ENCODE results near the gene RFX6.

Gene RFX6

GRCh38 chr6:116876107-116876506, 935 bp upstream of the RFX6 start:
- no peaks in the 10 kb centered on the region for H3K36me3 ChIP-seq (ENCODE audit: insufficient read depth)
- no peaks in the 10 kb centered on the region for H3K27me3 ChIP-seq (ENCODE audit: insufficient read depth, low read depth)
- no peak overlapping the region for H3K4me2 ChIP-seq
- no peaks in the 10 kb centered on the region for H4K20me1 ChIP-seq (ENCODE audit: insufficient read depth)
- no peaks in the 10 kb centered on the region for H3K4me1 ChIP-seq (ENCODE audit: low read depth, poor library complexity, severe bottlenecking)
- no peak overlapping the region for H3K27ac ChIP-seq
- H3K9ac ChIP-seq = no peak overlapping the region
- no peak overlapping the region for H2AFZ ChIP-seq (ENCODE audit: low read depth)
- no peak for TF ChIP-seq CTCF (conservative IDR thresholded peaks at IDR 0.05; ENCODE audit: low read depth, low read length)
- H3K4me3 ChIP-seq (IDR thresholded peaks at IDR 0.05; ENCODE audit: insufficient read depth, low read depth, low read length) = no peak overlapping the region
- no peaks in the 10 kb centered on the region for H3K79me2 ChIP-seq (ENCODE audit: insufficient read depth, low read depth)

GRCh38 chr6:116877743-116878142, 701 bp downstream of the RFX6 start:
- no peaks in the 10 kb centered on the region for H3K27me3 ChIP-seq (ENCODE audit: insufficient read depth, low read depth)
- no peak overlapping the region for H3K27ac ChIP-seq
- H3K4me3 ChIP-seq (IDR thresholded peaks at IDR 0.05; ENCODE audit: insufficient read depth, low read depth, low read length) = no peak overlapping the region
- H3K36me3 ChIP-seq (ENCODE audit: insufficient read depth) = no peaks in the 10 kb centered on the region
- H3K4me1 ChIP-seq (ENCODE audit: low read depth, poor library complexity, severe bottlenecking) = no peaks in the 10 kb centered on the region
- no peaks in the 10 kb centered on the region for H3K79me2 ChIP-seq (ENCODE audit: insufficient read depth, low read depth)
- TF ChIP-seq CTCF (conservative IDR thresholded peaks at IDR 0.05; ENCODE audit: low read depth, low read length) = no peak
- H3K4me2 ChIP-seq = no peak overlapping the region
- H4K20me1 ChIP-seq (ENCODE audit: insufficient read depth) = no peaks in the 10 kb centered on the region
- H2AFZ ChIP-seq (ENCODE audit: low read depth) = no peak overlapping the region
- no peak overlapping the region for H3K9ac ChIP-seq

- Histone ChIP-seq H3K4me1 (ENCODE audit: low read depth, poor library complexity, severe bottlenecking) (no peaks in the 10 kb centered on the region), H3K36me3 (ENCODE audit: insufficient read depth) (no peaks in the 10 kb centered on the region), H3K27ac (no peak overlapping the region), H2AFZ (ENCODE audit: low read depth) (no peak overlapping the region), H3K4me3 (IDR thresholded peaks at IDR 0.05; ENCODE audit: insufficient read depth, low read depth, low read length) (no peak overlapping the region), H3K4me2 (no peak overlapping the region), H3K27me3 (ENCODE audit: insufficient read depth, low read depth) (no peaks in the 10 kb centered on the region), H3K9ac (no peak overlapping the region), H4K20me1 (ENCODE audit: insufficient read depth) (no peaks in the 10 kb centered on the region), H3K79me2 (ENCODE audit: insufficient read depth, low read depth) (no peaks in the 10 kb centered on the region)
- no peak for TF ChIP-seq CTCF (conservative IDR thresholded peaks at IDR 0.05; ENCODE audit: low read depth, low read length)
Observed at GRCh38 chr6:116881236-116881635, 4.2 kb downstream of the RFX6 start.

GRCh38 chr6:116883005-116883404, 6.0 kb downstream of the RFX6 start:
- no peaks in the 10 kb centered on the region for H3K36me3 ChIP-seq (ENCODE audit: insufficient read depth)
- H2AFZ ChIP-seq (ENCODE audit: low read depth) = no peak overlapping the region
- H4K20me1 ChIP-seq (ENCODE audit: insufficient read depth) = no peaks in the 10 kb centered on the region
- H3K4me3 ChIP-seq (IDR thresholded peaks at IDR 0.05; ENCODE audit: insufficient read depth, low read depth, low read length) = no peak overlapping the region
- no peak overlapping the region for H3K4me2 ChIP-seq
- TF ChIP-seq CTCF (conservative IDR thresholded peaks at IDR 0.05; ENCODE audit: low read depth, low read length) = no peak
- H3K79me2 ChIP-seq (ENCODE audit: insufficient read depth, low read depth) = no peaks in the 10 kb centered on the region
- no peak overlapping the region for H3K9ac ChIP-seq
- H3K27ac ChIP-seq = no peak overlapping the region
- no peaks in the 10 kb centered on the region for H3K27me3 ChIP-seq (ENCODE audit: insufficient read depth, low read depth)
- H3K4me1 ChIP-seq (ENCODE audit: low read depth, poor library complexity, severe bottlenecking) = no peaks in the 10 kb centered on the region

- TF ChIP-seq CTCF (conservative IDR thresholded peaks at IDR 0.05; ENCODE audit: low read depth, low read length) = no peak
- Histone ChIP-seq H4K20me1 (ENCODE audit: insufficient read depth) (no peaks in the 10 kb centered on the region), H3K4me3 (IDR thresholded peaks at IDR 0.05; ENCODE audit: insufficient read depth, low read depth, low read length) (no peak overlapping the region), H3K27ac (no peak overlapping the region), H3K4me2 (no peak overlapping the region), H3K79me2 (ENCODE audit: insufficient read depth, low read depth) (no peaks in the 10 kb centered on the region), H3K9ac (no peak overlapping the region), H3K4me1 (ENCODE audit: low read depth, poor library complexity, severe bottlenecking) (no peaks in the 10 kb centered on the region), H3K27me3 (ENCODE audit: insufficient read depth, low read depth) (no peaks in the 10 kb centered on the region), H2AFZ (ENCODE audit: low read depth) (no peak overlapping the region), H3K36me3 (ENCODE audit: insufficient read depth) (no peaks in the 10 kb centered on the region)
Observed at GRCh38 chr6:116884530-116884929, 7.5 kb downstream of the RFX6 start.

Data from KMS-11 (cell line).